ENCODE results near the gene OR2D3. TPM values are rescaled to one million over a fixed set of nuclear protein-coding genes. Genes with fewer than 3 reads are reported as not detected.

OR2D3 gene
- total RNA-seq, 1 experiment from 2014 or later: not detected

DNA sequence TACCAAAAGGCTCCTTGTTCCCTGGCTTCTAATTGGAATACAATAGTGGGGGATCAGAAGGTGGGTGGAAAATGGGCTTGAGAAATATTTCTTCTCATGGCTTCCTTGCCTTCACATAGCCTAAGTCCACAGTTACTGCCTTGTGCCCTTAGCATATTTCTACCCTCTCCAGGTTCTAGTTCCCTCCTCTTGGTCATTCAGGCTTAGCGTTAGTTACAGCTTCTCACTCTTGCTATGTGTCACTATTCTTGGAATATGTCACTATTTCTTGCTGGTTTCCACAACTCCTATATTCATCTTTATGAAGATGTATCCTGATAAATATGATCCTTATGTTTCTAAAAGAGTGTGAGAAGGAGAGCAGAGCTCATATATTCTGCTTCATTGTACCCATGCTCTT is 31.0 kb upstream of the OR2D3 start:
- Histone ChIP-seq H2BK12ac (ENCODE audit: insufficient read length, low read depth, low read length) (no peak overlapping the region), H2AFZ (ENCODE audit: low read length) (no peak overlapping the region), H3K18ac (ENCODE audit: insufficient read length, low read depth, low read length) (no peak overlapping the region), H2BK120ac (ENCODE audit: low read depth, low read length, poor library complexity, severe bottlenecking) (no peak overlapping the region), H3K79me2 (ENCODE audit: insufficient read depth, low read length) (no peaks in the 10 kb centered on the region), H2AK5ac (ENCODE audit: insufficient read length, low read length) (no peak overlapping the region), H3K27ac (ENCODE audit: insufficient read length, low read depth, low read length) (no peak overlapping the region), H2BK20ac (ENCODE audit: low read depth, low read length, poor library complexity, severe bottlenecking) (no peak overlapping the region), H3K4ac (ENCODE audit: low read depth, low read length) (no peak overlapping the region), H3K9me3 (ENCODE audit: control insufficient read depth, low read depth, low read length) (no peaks in the 10 kb centered on the region), H2BK15ac (ENCODE audit: low read depth, low read length) (no peak overlapping the region), H3K4me2 (ENCODE audit: insufficient read depth, insufficient read length, low read length) (no peak overlapping the region), H4K20me1 (ENCODE audit: control insufficient read depth, insufficient read depth, insufficient read length) (no peaks in the 10 kb centered on the region), H4K5ac (ENCODE audit: insufficient read length, low read depth, low read length) (no peak overlapping the region), H3K9ac (ENCODE audit: extremely low read depth, insufficient read length, low read length) (no peak overlapping the region), H3K23me2 (ENCODE audit: insufficient read length, low read depth, low read length, poor library complexity, severe bottlenecking) (no peaks in the 10 kb centered on the region), H4K8ac (replicated peaks; ENCODE audit: insufficient read length, low read depth, low read length) (no peak overlapping the region), H3K14ac (ENCODE audit: insufficient read depth, low read length) (no peak overlapping the region), H3K79me1 (ENCODE audit: insufficient read depth, low read depth, low read length, poor library complexity, severe bottlenecking) (no peaks in the 10 kb centered on the region), H2BK5ac (ENCODE audit: insufficient read length, low read length) (no peak overlapping the region), H4K91ac (ENCODE audit: insufficient read length, low read depth, low read length) (no peak overlapping the region), H3K23ac (ENCODE audit: insufficient read length, low read depth, low read length) (no peak overlapping the region), H3T11ph (ENCODE audit: low read length) (no peak overlapping the region), H3K27me3 (ENCODE audit: insufficient read depth, low read length) (no peaks in the 10 kb centered on the region), H3K4me1 (ENCODE audit: insufficient read depth, low read length) (no peaks in the 10 kb centered on the region), H3K56ac (ENCODE audit: insufficient read length, low read depth, low read length) (no peak overlapping the region)
- Mint-ChIP-seq H3K4me3 (no peak overlapping the region), H3K27me3 (ENCODE audit: low read depth) (no peaks in the 10 kb centered on the region; the same call in 1 of the 2 replicates), H3K36me3 (ENCODE audit: insufficient read depth in 1 of 3, low read depth in 3 of 3) (no peaks in the 10 kb centered on the region), H3K27ac (no peak overlapping the region), H3K9me3 (no peaks in the 10 kb centered on the region), H3K4me1 (no peaks in the 10 kb centered on the region)
- no peak for DNase-seq
- no CpG with 5 or more reads among the region's 1 CpG for WGBS (ENCODE audit: extremely low coverage, insufficient read length, low lambda C conversion rate)
- TF ChIP-seq, protein P1, sequence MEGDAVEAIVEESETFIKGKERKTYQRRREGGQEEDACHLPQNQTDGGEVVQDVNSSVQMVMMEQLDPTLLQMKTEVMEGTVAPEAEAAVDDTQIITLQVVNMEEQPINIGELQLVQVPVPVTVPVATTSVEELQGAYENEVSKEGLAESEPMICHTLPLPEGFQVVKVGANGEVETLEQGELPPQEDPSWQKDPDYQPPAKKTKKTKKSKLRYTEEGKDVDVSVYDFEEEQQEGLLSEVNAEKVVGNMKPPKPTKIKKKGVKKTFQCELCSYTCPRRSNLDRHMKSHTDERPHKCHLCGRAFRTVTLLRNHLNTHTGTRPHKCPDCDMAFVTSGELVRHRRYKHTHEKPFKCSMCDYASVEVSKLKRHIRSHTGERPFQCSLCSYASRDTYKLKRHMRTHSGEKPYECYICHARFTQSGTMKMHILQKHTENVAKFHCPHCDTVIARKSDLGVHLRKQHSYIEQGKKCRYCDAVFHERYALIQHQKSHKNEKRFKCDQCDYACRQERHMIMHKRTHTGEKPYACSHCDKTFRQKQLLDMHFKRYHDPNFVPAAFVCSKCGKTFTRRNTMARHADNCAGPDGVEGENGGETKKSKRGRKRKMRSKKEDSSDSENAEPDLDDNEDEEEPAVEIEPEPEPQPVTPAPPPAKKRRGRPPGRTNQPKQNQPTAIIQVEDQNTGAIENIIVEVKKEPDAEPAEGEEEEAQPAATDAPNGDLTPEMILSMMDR (conservative IDR thresholded peaks at IDR 0.05): no peak
